Diencephalon (tissue), 1 donor: ENCODE data around the gene OR5AR1. TPM values are rescaled to one million over a fixed set of nuclear protein-coding genes. Genes with fewer than 3 reads are reported as not detected.

Experiments
- small RNA-seq: library from RNA; depleted of rRNA; stranded (forward); fragments of <200 nt; gene quantifications from one replicate; pipeline ENCODE3, GENCODE V24; 2014
- total RNA-seq: library from RNA; depleted of rRNA; stranded (reverse); fragments of >200 nt; gene quantifications from one replicate; pipeline ENCODE4 v1.2.3, GENCODE V29; 2014

OR5AR1 gene
- not detected for total RNA-seq

DNA sequence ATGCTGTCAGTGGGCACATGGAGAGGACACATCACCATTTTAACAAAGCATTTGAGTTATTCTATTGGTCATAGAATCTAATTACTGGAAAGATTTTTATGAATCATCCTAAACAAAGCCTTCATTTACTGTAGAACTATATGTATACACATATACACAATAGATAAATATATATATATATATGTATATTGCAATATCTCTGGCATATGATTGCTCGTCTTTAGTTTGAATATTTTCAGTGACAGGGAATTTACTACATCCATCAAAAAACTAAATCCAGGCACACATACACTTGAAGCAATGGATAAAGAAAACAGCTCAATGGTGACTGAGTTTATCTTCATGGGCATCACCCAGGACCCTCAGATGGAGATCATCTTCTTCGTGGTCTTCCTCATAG, at the start of gene OR5AR1:
OR5AR1 (plus strand) TSS at position 301 of the 400 bp plus-strand sequence; CDS start at position 301, 0 bp downstream.

DNA sequence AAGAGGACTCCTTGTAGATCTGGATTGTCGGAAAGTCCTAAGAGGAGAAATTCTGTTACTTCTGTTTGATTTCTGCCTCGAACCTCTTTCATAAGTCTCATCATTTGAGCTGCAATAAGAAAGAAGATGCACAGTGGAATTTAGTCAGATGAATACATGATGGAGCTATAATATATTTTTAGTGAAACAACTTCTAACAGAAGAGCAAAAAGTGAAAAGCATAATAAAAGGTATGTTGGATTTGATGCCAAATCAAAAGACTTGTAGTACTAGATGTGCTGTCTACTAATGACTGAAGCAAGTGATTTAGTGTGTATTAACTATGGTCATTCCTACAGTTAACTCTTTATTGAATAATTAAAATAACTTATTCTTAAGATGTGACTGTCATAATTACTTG, 21.1 kb upstream of the OR5AR1 start, which contains the start of gene OR5AP2:
OR5AP2 (minus strand) TSS at position 101 of the 400 bp plus-strand sequence; CDS start at position 101, 0 bp downstream.

DNA sequence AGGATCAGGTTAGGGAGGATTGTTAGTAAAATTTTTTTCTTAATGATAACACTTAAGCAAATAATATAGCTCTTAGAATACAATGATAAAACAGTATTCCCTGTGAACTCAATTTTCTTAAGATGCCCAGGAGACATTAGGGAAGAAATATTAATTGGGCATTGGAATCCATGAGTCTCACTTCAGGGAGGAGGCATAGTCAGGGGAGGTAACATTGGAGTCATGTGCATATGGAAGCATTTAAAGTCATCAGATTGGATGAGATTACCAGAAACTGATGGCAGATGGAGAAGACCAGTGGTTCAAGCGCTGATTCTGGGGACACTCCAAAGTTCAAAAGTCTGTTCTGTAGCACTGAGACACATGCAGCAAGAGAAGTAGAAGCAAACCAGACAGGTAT, 35.3 kb downstream of the OR5AR1 start, which contains the start of gene OR9G1:
OR9G1 (plus strand) TSS at position 301 of the 400 bp plus-strand sequence. CDS start 1,293 bp downstream, outside the sequence.

Small RNA genes within 50 kb of the gene (small RNA-seq; reads per million reads assigned to genes)
- gene AP004245.1 = not detected

Other genes starting within 250 kb of the OR5AR1 start
- gene OR5M3, start 190.3 kb upstream of the OR5AR1 start, total RNA-seq = not detected
- gene OR5M8, start 172.3 kb upstream of the OR5AR1 start, total RNA-seq = not detected
- gene OR5M11, start 120.4 kb upstream of the OR5AR1 start, total RNA-seq = not detected
- not detected for gene OR5M10, start 86.0 kb upstream of the OR5AR1 start, total RNA-seq
- gene OR5M1, start 48.8 kb upstream of the OR5AR1 start, total RNA-seq = not detected
- gene OR5AP2, start 21.2 kb upstream of the OR5AR1 start, total RNA-seq = not detected
- not detected for gene OR9G1, start 35.4 kb downstream of the OR5AR1 start, total RNA-seq
- not detected for gene OR9G4, start 85.0 kb downstream of the OR5AR1 start, total RNA-seq